ENCODE data around the gene ZNF578. TPM values are rescaled to one million over a fixed set of nuclear protein-coding genes. Genes with fewer than 3 reads are reported as not detected.

Gene ZNF578
- total and polyA plus RNA-seq, 2 donors (not counting 1 experiment from before 2014, with no cell fraction given) = 1.8 to 9.6 TPM

- no peak within 1 kb of the TSS for H3K4me2 ChIP-seq (ENCODE audit: extremely low read depth, insufficient read depth, low read length)
- H3K27me3 ChIP-seq (ENCODE audit: control insufficient read depth, insufficient read depth, low read length) = no peaks in the 10 kb centered on the region
- H3K27ac ChIP-seq (ENCODE audit: insufficient read depth, low read length) = no peak within 1 kb of the TSS
- H3K4me1 ChIP-seq (ENCODE audit: control insufficient read depth, extremely low read depth, insufficient read depth, low read length) = no peaks in the 10 kb centered on the region
- no peak within 1 kb of the TSS for H3K4me3 ChIP-seq (replicated peaks in 1 of 4; ENCODE audit: control extremely low read depth in 1 of 4, insufficient read depth in 1 of 4, low read depth in 3 of 4, low read length in 4 of 4)
- no peak for DNase-seq (ENCODE audit: low read depth in 2 of 2)
- no peaks in the 10 kb centered on the region for H4K20me1 ChIP-seq (ENCODE audit: control insufficient read depth, extremely low read depth, insufficient read depth, low read length)
- no peak within 1 kb of the TSS for H2AFZ ChIP-seq (ENCODE audit: low read length)
- no peaks in the 10 kb centered on the region for H3K79me2 ChIP-seq (ENCODE audit: control insufficient read depth, insufficient read depth, low read length)
- no peaks in the 10 kb centered on the region for H3K36me3 ChIP-seq (ENCODE audit: control insufficient read depth, insufficient read depth, low read length)
- H3K9me3 ChIP-seq (ENCODE audit: control insufficient read depth, insufficient read depth, low read depth, low read length) = no peaks in the 10 kb centered on the region
- TF ChIP-seq EZH2 (IDR thresholded peaks at IDR 0.05; ENCODE audit: low read length, missing control alignments) (no peak), CTCF (conservative IDR thresholded peaks at IDR 0.05 in 1 of 2, IDR thresholded peaks at IDR 0.05 in 1 of 2; ENCODE audit: low read depth in 1 of 2, low read length in 2 of 2) (no peak)
- H3K9ac ChIP-seq (ENCODE audit: insufficient read depth, low read length) = no peak within 1 kb of the TSS
These were observed 24.4 kb upstream of the ZNF578 start, which contains the start of gene ZNF534 for GRCh38 chr19:52428937-52429336. Gene ZNF534 (plus strand): TSS chr19:52429148. CDS start chr19:52431475, 2,327 bp downstream.

- DNase-seq (ENCODE audit: low read depth in 2 of 2) = no peak
- Histone ChIP-seq H3K9ac (ENCODE audit: insufficient read depth, low read length) (no peak overlapping the region), H2AFZ (ENCODE audit: low read length) (no peak overlapping the region), H3K36me3 (ENCODE audit: control insufficient read depth, insufficient read depth, low read length) (no peaks in the 10 kb centered on the region), H3K27ac (ENCODE audit: insufficient read depth, low read length) (no peak overlapping the region), H3K79me2 (ENCODE audit: control insufficient read depth, insufficient read depth, low read length) (no peaks in the 10 kb centered on the region), H3K4me3 (replicated peaks in 1 of 4; ENCODE audit: control extremely low read depth in 1 of 4, insufficient read depth in 1 of 4, low read depth in 3 of 4, low read length in 4 of 4) (no peak overlapping the region), H3K4me1 (ENCODE audit: control insufficient read depth, extremely low read depth, insufficient read depth, low read length) (no peaks in the 10 kb centered on the region), H3K4me2 (ENCODE audit: extremely low read depth, insufficient read depth, low read length) (no peak overlapping the region), H3K9me3 (ENCODE audit: control insufficient read depth, insufficient read depth, low read depth, low read length) (no peaks in the 10 kb centered on the region), H4K20me1 (ENCODE audit: control insufficient read depth, extremely low read depth, insufficient read depth, low read length) (no peaks in the 10 kb centered on the region), H3K27me3 (ENCODE audit: control insufficient read depth, insufficient read depth, low read length) (no peaks in the 10 kb centered on the region)
- TF ChIP-seq EZH2 (IDR thresholded peaks at IDR 0.05; ENCODE audit: low read length, missing control alignments) (no peak), CTCF (conservative IDR thresholded peaks at IDR 0.05 in 1 of 2, IDR thresholded peaks at IDR 0.05 in 1 of 2; ENCODE audit: low read depth in 1 of 2, low read length in 2 of 2) (no peak)
These were observed 11.2 kb upstream of the ZNF578 start for GRCh38 chr19:52442179-52442578.

- Histone ChIP-seq H3K4me3 (replicated peaks in 1 of 4; ENCODE audit: control extremely low read depth in 1 of 4, insufficient read depth in 1 of 4, low read depth in 3 of 4, low read length in 4 of 4) (no peak overlapping the region), H3K27ac (ENCODE audit: insufficient read depth, low read length) (no peak overlapping the region), H3K27me3 (ENCODE audit: control insufficient read depth, insufficient read depth, low read length) (no peaks in the 10 kb centered on the region), H3K4me2 (ENCODE audit: extremely low read depth, insufficient read depth, low read length) (no peak overlapping the region), H4K20me1 (ENCODE audit: control insufficient read depth, extremely low read depth, insufficient read depth, low read length) (no peaks in the 10 kb centered on the region), H3K9ac (ENCODE audit: insufficient read depth, low read length) (no peak overlapping the region), H3K4me1 (ENCODE audit: control insufficient read depth, extremely low read depth, insufficient read depth, low read length) (no peaks in the 10 kb centered on the region), H3K36me3 (ENCODE audit: control insufficient read depth, insufficient read depth, low read length) (no peaks in the 10 kb centered on the region), H3K79me2 (ENCODE audit: control insufficient read depth, insufficient read depth, low read length) (no peaks in the 10 kb centered on the region), H3K9me3 (ENCODE audit: control insufficient read depth, insufficient read depth, low read depth, low read length) (no peaks in the 10 kb centered on the region), H2AFZ (ENCODE audit: low read length) (no peak overlapping the region)
- no peak for DNase-seq (ENCODE audit: low read depth in 2 of 2)
- TF ChIP-seq CTCF (conservative IDR thresholded peaks at IDR 0.05 in 1 of 2, IDR thresholded peaks at IDR 0.05 in 1 of 2; ENCODE audit: low read depth in 1 of 2, low read length in 2 of 2) (no peak), EZH2 (IDR thresholded peaks at IDR 0.05; ENCODE audit: low read length, missing control alignments) (no peak)
These were observed 8.8 kb upstream of the ZNF578 start for GRCh38 chr19:52444506-52444905.
